ENCODE data around the gene TRUB1.
A peak's percentile ranks its signal among the peaks of the same experiment; 100 is the strongest.

The TRUB1 gene

DNA sequence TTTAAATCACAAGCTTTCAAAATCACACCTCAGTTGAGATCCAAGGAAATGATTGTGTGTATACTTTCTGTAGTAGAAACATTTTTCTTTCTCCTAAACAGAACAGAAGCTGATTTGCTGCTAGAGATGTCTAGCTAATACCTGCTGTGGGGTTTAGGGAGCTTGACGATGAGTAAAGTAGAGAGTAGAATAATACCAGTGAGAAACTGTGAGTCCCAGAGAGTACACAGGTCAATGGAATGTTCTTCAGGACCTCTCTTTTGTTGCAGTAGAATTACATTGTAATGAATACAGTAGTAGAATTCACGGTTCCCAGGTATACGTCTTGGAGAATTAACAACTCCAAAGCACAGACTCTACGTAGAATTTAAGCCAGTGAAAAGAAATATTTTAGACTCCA is 18.0 kb downstream of the TRUB1 start:
- DNase-seq (ENCODE audit: low read depth): no peak
- H3K4me3 ChIP-seq (replicated peaks; ENCODE audit: low read depth, low read length): no peak overlapping the region
- TF ChIP-seq, protein P1, sequence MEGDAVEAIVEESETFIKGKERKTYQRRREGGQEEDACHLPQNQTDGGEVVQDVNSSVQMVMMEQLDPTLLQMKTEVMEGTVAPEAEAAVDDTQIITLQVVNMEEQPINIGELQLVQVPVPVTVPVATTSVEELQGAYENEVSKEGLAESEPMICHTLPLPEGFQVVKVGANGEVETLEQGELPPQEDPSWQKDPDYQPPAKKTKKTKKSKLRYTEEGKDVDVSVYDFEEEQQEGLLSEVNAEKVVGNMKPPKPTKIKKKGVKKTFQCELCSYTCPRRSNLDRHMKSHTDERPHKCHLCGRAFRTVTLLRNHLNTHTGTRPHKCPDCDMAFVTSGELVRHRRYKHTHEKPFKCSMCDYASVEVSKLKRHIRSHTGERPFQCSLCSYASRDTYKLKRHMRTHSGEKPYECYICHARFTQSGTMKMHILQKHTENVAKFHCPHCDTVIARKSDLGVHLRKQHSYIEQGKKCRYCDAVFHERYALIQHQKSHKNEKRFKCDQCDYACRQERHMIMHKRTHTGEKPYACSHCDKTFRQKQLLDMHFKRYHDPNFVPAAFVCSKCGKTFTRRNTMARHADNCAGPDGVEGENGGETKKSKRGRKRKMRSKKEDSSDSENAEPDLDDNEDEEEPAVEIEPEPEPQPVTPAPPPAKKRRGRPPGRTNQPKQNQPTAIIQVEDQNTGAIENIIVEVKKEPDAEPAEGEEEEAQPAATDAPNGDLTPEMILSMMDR (IDR thresholded peaks at IDR 0.05; ENCODE audit: low read length, missing control alignments): no peak

- H3K4me3 ChIP-seq (replicated peaks; ENCODE audit: low read depth, low read length): no peak overlapping the region
- TF ChIP-seq, protein P1 (IDR thresholded peaks at IDR 0.05; ENCODE audit: low read length, missing control alignments): no peak
- DNase-seq (ENCODE audit: low read depth): no peak
These were observed 18.5 kb downstream of the TRUB1 start for GRCh38 chr10:114956466-114956865.

- TF ChIP-seq, protein P1 (IDR thresholded peaks at IDR 0.05; ENCODE audit: low read length, missing control alignments): no peak
- DNase-seq (ENCODE audit: low read depth): no peak
- no peak overlapping the region for H3K4me3 ChIP-seq (replicated peaks; ENCODE audit: low read depth, low read length)
These were observed 19.1 kb downstream of the TRUB1 start for GRCh38 chr10:114957122-114957521.

DNA sequence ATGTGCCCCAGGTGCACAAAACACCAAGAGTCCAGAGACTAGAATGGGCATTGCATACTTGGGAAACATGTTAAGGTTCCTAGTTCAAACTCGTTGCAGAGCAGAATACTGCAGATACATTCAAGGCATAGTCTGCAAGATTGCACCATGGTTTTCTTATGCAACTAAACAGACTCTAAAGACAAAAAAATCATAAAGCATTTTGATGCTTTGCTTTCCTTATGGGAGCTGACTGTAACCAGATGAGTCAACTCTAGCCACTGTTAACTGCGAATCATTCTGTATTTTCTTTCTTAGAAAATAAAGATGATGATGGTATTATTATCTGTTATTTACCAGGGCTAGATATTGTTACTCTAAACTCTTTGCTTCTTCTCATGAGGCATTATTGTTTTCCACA is 19.7 kb downstream of the TRUB1 start:
- TF ChIP-seq, protein P1 (IDR thresholded peaks at IDR 0.05; ENCODE audit: low read length, missing control alignments): no peak
- no peak overlapping the region for H3K4me3 ChIP-seq (replicated peaks; ENCODE audit: low read depth, low read length)
- DNase-seq (ENCODE audit: low read depth): peak; percentile 42

DNA sequence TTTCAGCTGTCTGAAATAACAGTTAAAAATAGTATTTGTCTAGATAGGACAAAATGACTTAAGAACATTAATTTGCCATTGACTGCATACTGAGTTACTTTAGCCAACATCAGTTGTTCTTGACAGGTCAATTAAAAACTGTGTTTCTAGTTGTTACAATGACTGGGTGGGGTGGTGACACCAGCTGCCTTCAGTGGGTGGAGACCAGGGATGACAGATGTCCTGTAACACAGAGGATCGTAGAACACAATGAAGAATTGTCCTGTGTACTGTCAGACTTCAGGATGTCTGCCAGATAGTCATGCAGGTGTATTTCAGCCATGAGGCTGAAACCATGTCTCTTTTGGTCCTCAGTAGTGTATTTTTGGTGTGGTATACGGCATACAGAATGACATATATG is 24.4 kb downstream of the TRUB1 start:
- TF ChIP-seq, protein P1 (IDR thresholded peaks at IDR 0.05; ENCODE audit: low read length, missing control alignments): no peak
- H3K4me3 ChIP-seq (replicated peaks; ENCODE audit: low read depth, low read length): no peak overlapping the region
- DNase-seq (ENCODE audit: low read depth): no peak

DNA sequence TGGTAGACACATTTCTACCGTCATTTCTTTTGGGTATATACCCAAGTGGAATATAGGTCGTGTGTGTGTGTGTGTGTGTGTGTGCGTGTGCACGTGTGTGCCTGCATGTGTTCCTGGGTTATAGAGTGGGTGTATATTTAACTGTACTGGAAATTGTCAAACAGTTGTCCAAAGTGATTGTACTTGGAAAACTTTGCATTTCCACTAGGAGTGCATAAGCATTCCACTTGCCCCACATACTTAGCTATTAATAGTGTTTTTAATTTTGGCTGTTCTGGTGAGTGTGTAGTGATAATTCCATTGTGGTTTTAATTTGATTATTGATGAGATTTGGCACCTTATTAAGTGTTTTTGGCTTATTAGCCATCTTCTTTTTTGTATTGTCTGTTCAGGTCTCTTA is 25.9 kb downstream of the TRUB1 start:
- no peak overlapping the region for H3K4me3 ChIP-seq (replicated peaks; ENCODE audit: low read depth, low read length)
- TF ChIP-seq, protein P1 (IDR thresholded peaks at IDR 0.05; ENCODE audit: low read length, missing control alignments): no peak
- DNase-seq (ENCODE audit: low read depth): no peak

DNA sequence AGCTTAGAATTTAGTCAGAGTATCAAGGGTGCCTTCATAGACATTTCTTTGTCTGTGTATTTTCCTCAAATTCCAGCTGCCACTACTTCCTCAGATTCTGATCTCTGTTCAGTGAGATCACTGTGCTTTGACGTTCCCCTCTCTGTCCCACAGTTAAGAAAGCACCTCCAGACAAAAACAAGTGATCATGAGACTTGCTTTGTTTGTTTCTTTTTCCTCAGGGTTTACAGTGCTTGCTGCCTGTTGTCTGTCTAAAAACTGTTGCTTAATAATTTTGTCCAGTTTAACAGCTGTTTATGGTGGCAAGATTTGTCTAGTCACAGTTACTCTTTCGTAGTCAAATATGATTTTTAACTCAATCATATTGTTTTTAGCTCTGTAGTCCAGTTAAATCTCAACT is 29.1 kb downstream of the TRUB1 start:
- TF ChIP-seq, protein P1 (IDR thresholded peaks at IDR 0.05; ENCODE audit: low read length, missing control alignments): no peak
- peak; percentile 88 for DNase-seq (ENCODE audit: low read depth)
- H3K4me3 ChIP-seq (replicated peaks; ENCODE audit: low read depth, low read length): no peak overlapping the region
